ENCODE measurements around the gene GNAZ.

The GNAZ gene

GRCh38 chr22:23109441-23109978, 39.2 kb downstream of the GNAZ start:
- TF ChIP-seq EZH2phosphoT487 (conservative IDR thresholded peaks at IDR 0.05; ENCODE audit: low read length) (no peak), CTCF (IDR thresholded peaks at IDR 0.05; ENCODE audit: insufficient read depth, low read length, poor library complexity, severe bottlenecking) (no peak)
- no peak overlapping the region for H3K9ac ChIP-seq (ENCODE audit: low read length)
- no peaks in the 10 kb centered on the region for H3K36me3 ChIP-seq (ENCODE audit: low read length)
- H2AFZ ChIP-seq (ENCODE audit: low read depth, low read length, severe bottlenecking), result no peak overlapping the region
- H3K27me3 ChIP-seq (ENCODE audit: low read length), result no peaks in the 10 kb centered on the region
- no peaks in the 10 kb centered on the region for H3K9me3 ChIP-seq (ENCODE audit: insufficient read depth, low read length)
- H4K20me1 ChIP-seq (ENCODE audit: low read depth, low read length), result no peaks in the 10 kb centered on the region
- H3K79me2 ChIP-seq (ENCODE audit: insufficient read depth, low read length), result no peaks in the 10 kb centered on the region
- H3F3A ChIP-seq (ENCODE audit: insufficient read depth), result no peaks in the 10 kb centered on the region
- no peaks in the 10 kb centered on the region for H3K9me2 ChIP-seq (replicated peaks; ENCODE audit: insufficient read depth, low read length)
- H3K4me3 ChIP-seq (ENCODE audit: insufficient read depth, low read length, poor library complexity, severe bottlenecking), result no peak overlapping the region
- H3K27ac ChIP-seq (ENCODE audit: low read depth, low read length), result no peak overlapping the region
- H3K4me2 ChIP-seq (ENCODE audit: low read depth, low read length, poor library complexity, severe bottlenecking), result no peak overlapping the region

- TF ChIP-seq CTCF (IDR thresholded peaks at IDR 0.05; ENCODE audit: insufficient read depth, low read length, poor library complexity, severe bottlenecking) (no peak), EZH2phosphoT487 (conservative IDR thresholded peaks at IDR 0.05; ENCODE audit: low read length) (no peak)
- H3K9ac ChIP-seq (ENCODE audit: low read length), result no peak overlapping the region
- no peaks in the 10 kb centered on the region for H3K36me3 ChIP-seq (ENCODE audit: low read length)
- H3F3A ChIP-seq (ENCODE audit: insufficient read depth), result no peaks in the 10 kb centered on the region
- H3K4me3 ChIP-seq (ENCODE audit: insufficient read depth, low read length, poor library complexity, severe bottlenecking), result no peak overlapping the region
- no peak overlapping the region for H2AFZ ChIP-seq (ENCODE audit: low read depth, low read length, severe bottlenecking)
- H3K9me3 ChIP-seq (ENCODE audit: insufficient read depth, low read length), result no peaks in the 10 kb centered on the region
- no peak overlapping the region for H3K27ac ChIP-seq (ENCODE audit: low read depth, low read length)
- H3K4me2 ChIP-seq (ENCODE audit: low read depth, low read length, poor library complexity, severe bottlenecking), result no peak overlapping the region
- no peaks in the 10 kb centered on the region for H3K9me2 ChIP-seq (replicated peaks; ENCODE audit: insufficient read depth, low read length)
- no peaks in the 10 kb centered on the region for H4K20me1 ChIP-seq (ENCODE audit: low read depth, low read length)
- no peaks in the 10 kb centered on the region for H3K27me3 ChIP-seq (ENCODE audit: low read length)
- H3K79me2 ChIP-seq (ENCODE audit: insufficient read depth, low read length), result no peaks in the 10 kb centered on the region
These were observed 40.0 kb downstream of the GNAZ start for GRCh38 chr22:23110190-23110921.

GRCh38 chr22:23110922-23111527, 40.7 kb downstream of the GNAZ start:
- Histone ChIP-seq H3K4me2 (ENCODE audit: low read depth, low read length, poor library complexity, severe bottlenecking) (no peak overlapping the region), H3K27ac (ENCODE audit: low read depth, low read length) (no peak overlapping the region)

More at GRCh38 chr22:23110922-23111527, 40.7 kb downstream of the GNAZ start:
- no peaks in the 10 kb centered on the region for H3K27me3 ChIP-seq (ENCODE audit: low read length)
- no peak for TF ChIP-seq CTCF (IDR thresholded peaks at IDR 0.05; ENCODE audit: insufficient read depth, low read length, poor library complexity, severe bottlenecking)
- no peak for TF ChIP-seq EZH2phosphoT487 (conservative IDR thresholded peaks at IDR 0.05; ENCODE audit: low read length)
- H3K79me2 ChIP-seq (ENCODE audit: insufficient read depth, low read length), result no peaks in the 10 kb centered on the region
- no peak overlapping the region for H2AFZ ChIP-seq (ENCODE audit: low read depth, low read length, severe bottlenecking)
- H3K9me3 ChIP-seq (ENCODE audit: insufficient read depth, low read length), result no peaks in the 10 kb centered on the region
- no peak overlapping the region for H3K4me3 ChIP-seq (ENCODE audit: insufficient read depth, low read length, poor library complexity, severe bottlenecking)
- H3K9ac ChIP-seq (ENCODE audit: low read length), result no peak overlapping the region
- no peaks in the 10 kb centered on the region for H4K20me1 ChIP-seq (ENCODE audit: low read depth, low read length)
- H3K36me3 ChIP-seq (ENCODE audit: low read length), result no peaks in the 10 kb centered on the region
- H3K9me2 ChIP-seq (replicated peaks; ENCODE audit: insufficient read depth, low read length), result no peaks in the 10 kb centered on the region
- no peaks in the 10 kb centered on the region for H3F3A ChIP-seq (ENCODE audit: insufficient read depth)

All from SU-DHL-6 (cell line).